ENCODE data around the gene PRKN.
"Not testable (repeated sequence)": the region's sequence is repeated elsewhere in the genome, so short reads cannot be mapped to it uniquely, and the experiment has no call there.

PRKN gene

DNA sequence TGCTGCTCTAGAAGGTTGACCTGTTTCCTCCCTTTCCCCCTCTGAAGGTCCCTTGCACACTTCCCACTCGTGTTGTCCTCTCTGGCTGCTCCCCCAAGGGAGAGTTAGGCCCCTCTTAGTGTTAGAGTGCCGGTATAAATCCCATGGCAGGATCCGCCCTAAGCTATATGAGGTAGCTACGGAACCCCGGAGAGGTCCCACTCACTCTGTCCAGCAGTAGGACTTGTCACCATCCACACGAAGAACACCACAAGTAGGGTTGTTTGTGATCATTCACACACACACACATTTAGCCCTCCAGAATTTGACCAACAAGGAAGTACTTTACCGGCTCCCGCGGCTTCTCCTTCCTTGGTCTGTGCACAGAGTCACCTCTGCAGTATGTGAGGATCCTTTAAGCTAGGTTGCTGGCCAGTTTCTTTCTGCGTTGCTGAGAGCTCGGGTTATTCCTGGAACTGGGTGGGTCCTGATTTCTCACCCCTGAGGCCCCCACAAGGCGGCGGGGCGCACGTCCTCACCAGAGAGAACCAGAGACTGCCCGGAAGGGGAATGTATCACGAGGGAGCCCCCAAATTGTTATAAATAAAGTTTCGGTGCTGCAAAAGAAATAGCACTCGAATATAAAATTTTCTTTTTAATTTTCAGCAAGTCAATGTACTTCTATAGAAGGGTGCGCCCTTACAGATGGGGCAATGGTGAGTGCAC is 1412.9 kb downstream of the PRKN start:
- DNase-seq = not testable (repeated sequence)

- no peak for DNase-seq
Observed at GRCh38 chr6:161313940-161314509, 1413.5 kb downstream of the PRKN start.

GRCh38 chr6:161313475-161313874 is 1414.1 kb downstream of the PRKN start:
- DNase-seq = not testable (repeated sequence)

GRCh38 chr6:161309774-161310173 is 1417.8 kb downstream of the PRKN start:
- DNase-seq = not testable (repeated sequence)

DNA sequence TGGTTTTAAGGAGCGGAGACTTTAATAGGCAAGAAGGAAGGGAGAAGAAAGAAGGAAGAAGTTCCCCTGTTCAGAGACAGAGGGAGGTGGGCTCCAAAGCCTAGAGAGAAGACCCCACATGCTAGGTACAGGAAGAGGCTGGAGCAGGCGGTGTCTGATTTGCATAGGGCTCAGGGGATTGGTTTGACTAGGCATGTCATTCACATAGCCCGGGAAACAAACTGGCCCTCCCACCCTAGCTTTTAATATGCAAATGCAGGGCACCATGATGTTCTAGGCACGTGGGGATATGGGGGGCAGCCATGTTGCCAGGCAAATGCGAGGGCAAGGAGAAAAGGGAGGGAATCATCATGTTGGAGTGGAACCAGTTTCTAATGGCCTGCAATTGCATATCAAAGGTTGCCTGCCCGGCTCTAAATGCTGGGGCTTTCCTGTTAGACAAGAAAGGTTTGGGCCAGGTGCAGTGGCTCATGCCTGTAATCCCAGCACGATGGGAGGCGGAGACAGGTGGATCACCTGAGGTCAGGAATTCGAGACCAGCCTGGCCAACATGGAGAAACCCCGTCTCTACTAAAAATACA is 1419.4 kb downstream of the PRKN start:
- DNase-seq = no peak

- DNase-seq = no peak
Observed at GRCh38 chr6:161305860-161306259, 1421.7 kb downstream of the PRKN start.

GRCh38 chr6:161303628-161304340 is 1423.8 kb downstream of the PRKN start:
- no peak for DNase-seq

DNA sequence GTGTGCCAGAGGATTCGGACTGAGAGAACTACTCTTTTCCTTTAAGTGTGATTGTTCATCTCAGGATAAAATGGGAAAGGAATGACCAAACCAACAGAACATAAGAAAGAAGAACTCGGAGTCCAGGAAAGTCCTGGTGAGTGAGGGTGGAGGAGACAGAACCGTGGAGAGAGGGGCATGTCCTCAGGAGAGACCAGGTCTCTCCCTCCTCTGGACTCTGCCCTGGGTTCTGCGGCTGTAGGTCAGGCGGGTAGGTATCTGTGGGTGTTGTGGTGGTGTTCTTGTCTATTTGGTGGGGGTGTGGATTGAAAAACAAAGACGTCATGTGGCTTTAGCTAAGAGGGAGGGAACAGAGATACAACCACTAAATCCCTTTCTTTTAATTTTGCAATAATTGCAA is 1424.6 kb downstream of the PRKN start:
- DNase-seq = no peak

- peak; percentile 34 for DNase-seq
Observed at GRCh38 chr6:161301338-161301737, 1426.2 kb downstream of the PRKN start.

DNA sequence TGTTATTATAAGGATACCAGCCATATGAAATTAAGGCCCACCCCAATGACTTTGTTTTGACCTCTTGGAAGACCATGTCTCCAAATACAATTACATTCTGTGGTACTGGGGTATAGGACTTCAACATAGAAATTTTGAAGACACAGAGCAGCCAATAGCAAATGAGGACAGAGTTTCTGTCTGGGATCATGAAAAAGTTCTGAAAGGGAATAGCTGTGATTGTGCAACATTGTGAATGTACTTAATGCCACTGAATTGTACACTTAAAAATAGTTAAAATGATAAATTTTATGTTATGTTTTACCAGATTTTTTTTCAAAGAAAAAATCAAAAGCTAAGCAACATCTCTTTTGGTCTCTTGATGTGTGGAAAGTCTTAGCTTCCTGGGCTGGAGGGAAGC is 1426.7 kb downstream of the PRKN start:
- no peak for DNase-seq

DNA sequence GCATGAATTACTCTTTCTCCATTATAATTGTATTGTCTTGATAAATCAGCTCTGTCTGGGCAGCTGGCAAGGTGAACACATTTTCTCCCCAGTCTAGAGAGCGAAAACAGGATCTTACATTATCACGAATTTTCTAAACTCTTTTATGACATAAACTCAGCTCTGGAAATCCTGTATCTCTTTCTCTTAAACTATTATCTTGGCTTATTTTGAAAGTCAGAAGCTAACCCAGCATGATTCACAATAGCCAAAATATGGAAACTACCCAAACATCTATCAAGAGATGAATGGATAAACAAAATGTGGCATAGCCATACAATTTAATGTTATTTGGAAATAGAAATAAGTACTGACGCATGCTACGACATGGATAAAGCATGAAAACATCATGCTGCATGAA is 1427.8 kb downstream of the PRKN start:
- no peak for DNase-seq

All from femur (tissue), 1 donor.